Panc1 (cell line): Measurements from ENCODE around the gene RBM6.

Source experiments
- CTCF ChIP-seq: fragments of 450-650 bp; IDR thresholded peaks from 2 replicates; pipeline ENCODE4 v1.5.1; 2017; ENCODE audit warnings: mild to moderate bottlenecking
- POLR2AphosphoS5 ChIP-seq: IDR thresholded peaks from 2 replicates; pipeline ENCODE4 v1.6.1; 2012; ENCODE audit warnings: mild to moderate bottlenecking, low read depth, low read length, moderate library complexity
- REST ChIP-seq, 2 experiments: IDR thresholded peaks; 2 replicates each; pipeline ENCODE4 v1.6.1; 2011 to 2012; ENCODE audit warnings: low read depth in 2 of 2, control low read depth in 1 of 2, low read length in 1 of 2, mild to moderate bottlenecking in 1 of 2, moderate library complexity in 1 of 2; ENCODE audit not compliant: insufficient read depth in 1 of 2
- TCF7L2 ChIP-seq: IDR thresholded peaks from 2 replicates; pipeline ENCODE4 v1.6.1; 2011; ENCODE audit warnings: mild to moderate bottlenecking, low read depth, low read length, inconsistent platforms

GRCh38 chr3:50119786-50120185, 179.8 kb downstream of the RBM6 start:
- TF ChIP-seq CTCF: no peak
- no peak for TF ChIP-seq TCF7L2
- no peak for TF ChIP-seq REST (IDR thresholded peaks at IDR 0.05; ENCODE audit: insufficient read depth in 1 of 2, low read depth in 2 of 2, low read length in 1 of 2)
- TF ChIP-seq POLR2AphosphoS5: no peak
